ENCODE measurements around the gene SEMA5A.

Gene SEMA5A

DNA sequence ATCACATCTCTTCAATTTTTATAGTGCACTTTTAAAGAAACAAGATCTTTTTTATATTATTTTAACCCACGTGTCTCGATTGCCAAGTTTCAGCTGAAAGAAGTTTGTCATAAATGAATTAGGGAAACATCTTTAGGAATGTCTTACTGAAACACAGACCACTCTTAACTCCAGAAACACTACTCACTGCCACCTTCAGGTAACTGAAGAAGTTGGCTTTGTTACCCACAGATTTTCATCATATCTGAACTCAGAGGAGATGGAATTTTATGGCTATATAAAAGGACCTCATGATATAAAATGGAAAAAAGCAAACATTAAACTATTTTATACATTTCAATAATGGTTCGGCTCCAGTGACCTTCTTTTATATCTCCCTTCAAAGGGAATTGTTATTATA lies 158.0 kb downstream of the SEMA5A start:
- no peak for DNase-seq (ENCODE audit: insufficient read length)
- FAIRE-seq = no peak
- TF ChIP-seq POLR2AphosphoS5 (IDR thresholded peaks at IDR 0.05; ENCODE audit: low read depth, low read length) (no peak), POLR2A (IDR thresholded peaks at IDR 0.05; ENCODE audit: low read depth, low read length) (no peak), TAF1 (IDR thresholded peaks at IDR 0.05; ENCODE audit: borderline replicate concordance, low read depth, low read length) (no peak)

DNA sequence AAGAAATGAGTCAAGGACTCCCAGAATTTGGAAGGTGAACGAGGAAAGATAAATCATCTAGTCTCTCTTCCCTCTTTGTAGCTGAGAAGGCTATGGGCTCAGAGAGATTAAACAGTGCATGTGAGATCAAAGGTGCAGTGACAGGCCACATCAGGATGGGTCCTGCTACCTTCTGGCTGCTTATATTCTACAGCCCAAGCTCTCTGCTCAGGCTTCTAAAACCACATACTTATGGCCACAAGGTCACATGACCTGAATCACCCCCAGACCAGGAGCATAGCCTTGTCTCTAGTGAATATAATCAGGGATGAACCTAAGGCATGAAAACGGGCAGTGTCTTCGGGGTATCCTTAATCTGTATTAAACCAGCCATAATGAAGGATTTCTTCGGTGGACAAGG lies 158.9 kb downstream of the SEMA5A start:
- TF ChIP-seq TAF1 (IDR thresholded peaks at IDR 0.05; ENCODE audit: borderline replicate concordance, low read depth, low read length) (no peak), POLR2A (IDR thresholded peaks at IDR 0.05; ENCODE audit: low read depth, low read length) (no peak), POLR2AphosphoS5 (IDR thresholded peaks at IDR 0.05; ENCODE audit: low read depth, low read length) (no peak)
- DNase-seq (ENCODE audit: insufficient read length) (no peak), FAIRE-seq (peak; percentile 30)

GRCh38 chr5:9382522-9382921 lies 163.4 kb downstream of the SEMA5A start:
- DNase-seq (ENCODE audit: insufficient read length) = no peak
- TF ChIP-seq TAF1 (IDR thresholded peaks at IDR 0.05; ENCODE audit: borderline replicate concordance, low read depth, low read length) (no peak), POLR2AphosphoS5 (IDR thresholded peaks at IDR 0.05; ENCODE audit: low read depth, low read length) (no peak), POLR2A (IDR thresholded peaks at IDR 0.05; ENCODE audit: low read depth, low read length) (no peak)
- FAIRE-seq = no peak

- no peak for TF ChIP-seq POLR2A (IDR thresholded peaks at IDR 0.05; ENCODE audit: low read depth, low read length)
- no peak for TF ChIP-seq TAF1 (IDR thresholded peaks at IDR 0.05; ENCODE audit: borderline replicate concordance, low read depth, low read length)
- TF ChIP-seq POLR2AphosphoS5 (IDR thresholded peaks at IDR 0.05; ENCODE audit: low read depth, low read length) = no peak
- FAIRE-seq (peak; percentile 89), DNase-seq (ENCODE audit: insufficient read length) (no peak)
Observed at GRCh38 chr5:9381464-9381863, 164.4 kb downstream of the SEMA5A start.

GRCh38 chr5:9380109-9380508 lies 165.8 kb downstream of the SEMA5A start:
- no peak for DNase-seq (ENCODE audit: insufficient read length)
- TF ChIP-seq TAF1 (IDR thresholded peaks at IDR 0.05; ENCODE audit: borderline replicate concordance, low read depth, low read length) = no peak
- no peak for TF ChIP-seq POLR2AphosphoS5 (IDR thresholded peaks at IDR 0.05; ENCODE audit: low read depth, low read length)
- no peak for TF ChIP-seq POLR2A (IDR thresholded peaks at IDR 0.05; ENCODE audit: low read depth, low read length)
- no peak for FAIRE-seq

GRCh38 chr5:9376363-9377117 lies 169.3 kb downstream of the SEMA5A start:
- FAIRE-seq (no peak), DNase-seq (ENCODE audit: insufficient read length) (no peak)
- TF ChIP-seq TAF1 (IDR thresholded peaks at IDR 0.05; ENCODE audit: borderline replicate concordance, low read depth, low read length) = no peak

DNA sequence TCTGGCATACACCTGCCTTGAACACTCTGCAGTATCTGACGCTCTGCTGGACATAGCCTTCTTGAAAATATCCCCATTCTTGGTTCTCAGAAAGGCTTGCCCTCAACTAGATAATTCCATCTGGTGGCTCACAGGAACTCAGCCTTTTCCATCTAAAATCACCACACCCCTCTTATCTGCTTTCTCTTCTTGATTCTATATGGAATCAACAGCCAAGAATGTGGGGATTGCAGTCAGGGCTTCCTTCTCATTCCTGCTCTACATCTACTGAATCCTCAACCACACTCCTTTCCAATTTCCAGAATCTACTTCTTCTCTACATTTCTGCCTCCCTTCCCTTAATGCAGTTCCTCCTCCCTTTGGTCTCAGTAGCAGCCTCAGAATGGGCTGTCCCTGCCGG lies 170.1 kb downstream of the SEMA5A start:
- FAIRE-seq (no peak), DNase-seq (ENCODE audit: insufficient read length) (no peak)
- TF ChIP-seq TAF1 (IDR thresholded peaks at IDR 0.05; ENCODE audit: borderline replicate concordance, low read depth, low read length) = no peak
- no peak for TF ChIP-seq POLR2A (IDR thresholded peaks at IDR 0.05; ENCODE audit: low read depth, low read length)
- no peak for TF ChIP-seq POLR2AphosphoS5 (IDR thresholded peaks at IDR 0.05; ENCODE audit: low read depth, low read length)

DNA sequence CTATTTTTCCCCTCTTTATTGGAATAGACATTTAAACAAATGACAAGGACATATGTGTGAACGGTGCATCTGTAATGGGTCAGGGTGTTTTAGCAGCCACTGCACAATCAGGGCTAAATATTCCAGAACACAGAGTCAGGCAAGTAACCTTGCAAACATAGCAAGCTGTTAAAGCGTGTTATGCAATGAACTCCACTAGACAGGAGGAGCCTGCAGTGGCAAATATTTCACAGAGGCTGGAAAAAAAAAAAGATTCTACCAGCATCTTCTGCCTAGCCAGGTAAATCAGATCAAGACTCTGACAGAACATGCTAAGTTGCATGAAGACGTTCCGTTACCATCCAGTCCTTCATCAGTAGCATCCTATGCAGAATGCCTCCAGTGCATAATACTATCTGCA lies 171.8 kb downstream of the SEMA5A start:
- no peak for TF ChIP-seq TAF1 (IDR thresholded peaks at IDR 0.05; ENCODE audit: borderline replicate concordance, low read depth, low read length)
- no peak for DNase-seq (ENCODE audit: insufficient read length)
- no peak for FAIRE-seq

- no peak for DNase-seq (ENCODE audit: insufficient read length)
- no peak for TF ChIP-seq TAF1 (IDR thresholded peaks at IDR 0.05; ENCODE audit: borderline replicate concordance, low read depth, low read length)
- TF ChIP-seq POLR2A (IDR thresholded peaks at IDR 0.05; ENCODE audit: low read depth, low read length) = no peak
- TF ChIP-seq POLR2AphosphoS5 (IDR thresholded peaks at IDR 0.05; ENCODE audit: low read depth, low read length) = no peak
- FAIRE-seq = no peak
Observed at GRCh38 chr5:9373571-9373970, 172.3 kb downstream of the SEMA5A start.

DNA sequence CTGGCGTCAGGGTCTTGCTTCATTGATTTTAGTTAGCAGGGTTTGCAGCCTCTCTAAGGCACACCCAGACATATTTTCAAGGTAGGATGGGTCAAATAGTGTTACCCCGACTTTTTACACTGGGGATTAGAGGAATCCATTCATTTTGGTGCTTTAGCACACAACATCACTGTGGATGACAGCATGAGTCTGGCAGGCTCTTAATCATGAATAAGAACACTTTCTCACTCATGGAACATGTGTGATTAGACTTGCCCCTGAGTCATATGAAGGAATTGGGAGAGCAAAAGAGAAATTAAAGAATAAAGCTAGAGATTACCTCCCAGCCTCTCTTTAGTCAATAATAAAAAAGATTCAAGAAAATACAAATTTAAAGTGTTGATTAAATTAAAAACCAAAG lies 175.6 kb downstream of the SEMA5A start:
- peak; percentile 33 for FAIRE-seq
- TF ChIP-seq TAF1 (IDR thresholded peaks at IDR 0.05; ENCODE audit: borderline replicate concordance, low read depth, low read length) = no peak
- no peak for TF ChIP-seq POLR2AphosphoS5 (IDR thresholded peaks at IDR 0.05; ENCODE audit: low read depth, low read length)
- TF ChIP-seq POLR2A (IDR thresholded peaks at IDR 0.05; ENCODE audit: low read depth, low read length) = no peak
- no peak for DNase-seq (ENCODE audit: insufficient read length)

DNA sequence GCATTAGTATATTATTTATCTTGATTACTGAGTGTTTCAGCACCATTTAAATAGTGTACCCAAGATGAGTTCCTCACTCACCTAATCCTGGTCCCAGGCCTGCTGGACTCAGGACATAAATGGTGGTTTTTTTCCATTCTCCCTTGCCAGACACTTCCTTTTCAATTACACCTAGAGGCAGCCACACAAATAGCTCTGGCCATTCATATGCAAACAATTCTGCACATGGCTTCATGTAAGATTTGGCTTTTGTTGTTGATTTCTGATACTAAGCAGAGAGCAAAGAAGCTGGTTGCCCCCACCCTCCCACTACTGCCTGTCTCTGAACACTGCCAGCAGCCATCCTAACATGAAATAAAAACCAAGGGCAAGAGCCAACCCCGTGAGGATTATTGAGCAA lies 180.4 kb downstream of the SEMA5A start:
- FAIRE-seq (peak; percentile 78), DNase-seq (ENCODE audit: insufficient read length) (no peak)
- TF ChIP-seq POLR2AphosphoS5 (IDR thresholded peaks at IDR 0.05; ENCODE audit: low read depth, low read length) = no peak
- TF ChIP-seq POLR2A (IDR thresholded peaks at IDR 0.05; ENCODE audit: low read depth, low read length) = no peak
- no peak for TF ChIP-seq TAF1 (IDR thresholded peaks at IDR 0.05; ENCODE audit: borderline replicate concordance, low read depth, low read length)

GRCh38 chr5:9363449-9363848 lies 182.4 kb downstream of the SEMA5A start:
- DNase-seq (ENCODE audit: insufficient read length) (no peak), FAIRE-seq (peak; percentile 92)
- TF ChIP-seq POLR2A (IDR thresholded peaks at IDR 0.05; ENCODE audit: low read depth, low read length) (no peak), POLR2AphosphoS5 (IDR thresholded peaks at IDR 0.05; ENCODE audit: low read depth, low read length) (0 out of 2 replicates have a peak, but pooled peaks have one; percentile 32)

DNA sequence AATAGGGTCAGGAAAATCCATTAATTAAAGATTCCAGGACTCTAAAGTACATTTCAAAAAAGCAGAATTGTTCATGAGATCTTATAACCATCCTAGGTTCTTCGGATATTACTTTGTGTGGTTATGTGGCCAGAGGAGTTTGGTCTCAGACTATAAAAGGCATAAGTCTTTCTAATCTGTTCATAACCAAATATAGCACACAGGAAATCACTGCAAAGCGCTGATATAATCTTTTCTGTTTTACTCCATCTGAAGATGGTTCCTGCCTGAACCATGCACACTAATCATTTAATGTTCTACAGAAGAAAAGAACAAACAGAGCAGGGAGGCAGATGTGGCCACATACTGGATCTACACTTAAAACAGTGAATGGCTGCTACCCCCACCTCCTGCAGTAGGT lies 182.8 kb downstream of the SEMA5A start:
- DNase-seq (ENCODE audit: insufficient read length) = no peak
- FAIRE-seq = no peak
- TF ChIP-seq POLR2AphosphoS5 (IDR thresholded peaks at IDR 0.05; ENCODE audit: low read depth, low read length) = no peak
- TF ChIP-seq POLR2A (IDR thresholded peaks at IDR 0.05; ENCODE audit: low read depth, low read length) = no peak
- TF ChIP-seq TAF1 (IDR thresholded peaks at IDR 0.05; ENCODE audit: borderline replicate concordance, low read depth, low read length) = no peak

Measured in GM12892 (cell line).